Skeletal muscle satellite cell (primary cell): ENCODE results near the gene ZMIZ1.

ENCODE experiments used
- H3K27me3 ChIP-seq: 2 replicates; pipeline ENCODE4 v1.7.0; 2013; ENCODE audit warnings: low read length; ENCODE audit not compliant: control insufficient read depth, insufficient read depth
- H3K36me3 ChIP-seq: 2 replicates; pipeline ENCODE4 v1.7.0; 2013; ENCODE audit warnings: mild to moderate bottlenecking, control low read depth, low read length; ENCODE audit not compliant: insufficient read depth
- H3K4me1 ChIP-seq: 2 replicates; pipeline ENCODE4 v1.7.0; 2013; ENCODE audit warnings: low read length; ENCODE audit not compliant: control insufficient read depth, insufficient read depth
- H3K4me2 ChIP-seq: 2 replicates; pipeline ENCODE4 v1.7.0; 2013; ENCODE audit warnings: mild to moderate bottlenecking, low read length
- H3K4me3 ChIP-seq: 2 replicates; pipeline ENCODE4 v1.7.0; 2013; ENCODE audit warnings: low read length
- H3K9ac ChIP-seq: 2 replicates; pipeline ENCODE4 v1.7.0; 2013; ENCODE audit warnings: mild to moderate bottlenecking, low read depth, low read length, moderate library complexity
- H3K9me3 ChIP-seq: replicated peaks from 2 replicates; pipeline ENCODE4 v1.7.0; 2013; ENCODE audit warnings: mild to moderate bottlenecking, control low read depth, low read length

ZMIZ1 gene

GRCh38 chr10:79071396-79071923 is 2.7 kb downstream of the ZMIZ1 start:
- peaks cover 54% of the 10 kb centered on the region for H3K4me1 ChIP-seq
- peak overlapping the region; percentile 91 for H3K9ac ChIP-seq
- no peaks in the 10 kb centered on the region for H3K27me3 ChIP-seq
- peak overlapping the region; percentile 96 for H3K4me3 ChIP-seq
- peak overlapping the region; percentile 98 for H3K4me2 ChIP-seq
- no peaks in the 10 kb centered on the region for H3K36me3 ChIP-seq
- H3K9me3 ChIP-seq: no peaks in the 10 kb centered on the region

- H3K36me3 ChIP-seq: no peaks in the 10 kb centered on the region
- no peaks in the 10 kb centered on the region for H3K9me3 ChIP-seq
- peak overlapping the region; percentile 91 for H3K9ac ChIP-seq
- H3K4me2 ChIP-seq: peak overlapping the region; percentile 98
- no peaks in the 10 kb centered on the region for H3K27me3 ChIP-seq
- peak overlapping the region; percentile 96 for H3K4me3 ChIP-seq
- peaks cover 53% of the 10 kb centered on the region for H3K4me1 ChIP-seq
Observed at GRCh38 chr10:79072041-79072441, 3.3 kb downstream of the ZMIZ1 start.

GRCh38 chr10:79072994-79073645 is 4.4 kb downstream of the ZMIZ1 start:
- Histone ChIP-seq H3K9ac (no peak overlapping the region), H3K27me3 (no peaks in the 10 kb centered on the region), H3K4me2 (peak overlapping the region; percentile 98), H3K9me3 (no peaks in the 10 kb centered on the region), H3K36me3 (peaks cover 6% of the 10 kb centered on the region), H3K4me1 (peaks cover 57% of the 10 kb centered on the region), H3K4me3 (no peak overlapping the region)

GRCh38 chr10:79073784-79074432 is 5.1 kb downstream of the ZMIZ1 start:
- Histone ChIP-seq H3K4me1 (peaks cover 64% of the 10 kb centered on the region), H3K4me3 (no peak overlapping the region)

GRCh38 chr10:79074732-79075131 is 6.0 kb downstream of the ZMIZ1 start:
- Histone ChIP-seq H3K4me2 (no peak overlapping the region), H3K4me1 (peaks cover 72% of the 10 kb centered on the region), H3K9me3 (no peaks in the 10 kb centered on the region), H3K4me3 (no peak overlapping the region), H3K9ac (no peak overlapping the region), H3K36me3 (peaks cover 7% of the 10 kb centered on the region), H3K27me3 (no peaks in the 10 kb centered on the region)

More at GRCh38 chr10:79073784-79074432, 5.1 kb downstream of the ZMIZ1 start:
- peaks cover 7% of the 10 kb centered on the region for H3K36me3 ChIP-seq
- no peaks in the 10 kb centered on the region for H3K9me3 ChIP-seq
- peak overlapping the region; percentile 98 for H3K4me2 ChIP-seq
- H3K9ac ChIP-seq: no peak overlapping the region
- H3K27me3 ChIP-seq: no peaks in the 10 kb centered on the region

- Histone ChIP-seq H3K4me3 (no peak overlapping the region), H3K9ac (no peak overlapping the region), H3K27me3 (no peaks in the 10 kb centered on the region), H3K36me3 (peaks cover 7% of the 10 kb centered on the region), H3K9me3 (no peaks in the 10 kb centered on the region), H3K4me2 (no peak overlapping the region), H3K4me1 (peaks cover 78% of the 10 kb centered on the region)
Observed at GRCh38 chr10:79075418-79075817, 6.7 kb downstream of the ZMIZ1 start.

GRCh38 chr10:79077488-79078173 is 8.9 kb downstream of the ZMIZ1 start:
- Histone ChIP-seq H3K9ac (no peak overlapping the region), H3K4me3 (no peak overlapping the region), H3K4me2 (no peak overlapping the region), H3K4me1 (peaks cover 86% of the 10 kb centered on the region), H3K27me3 (no peaks in the 10 kb centered on the region), H3K36me3 (peaks cover 7% of the 10 kb centered on the region), H3K9me3 (no peaks in the 10 kb centered on the region)

- Histone ChIP-seq H3K4me1 (peaks cover 86% of the 10 kb centered on the region), H3K9me3 (no peaks in the 10 kb centered on the region), H3K9ac (no peak overlapping the region)
Observed at GRCh38 chr10:79078367-79079053, 9.7 kb downstream of the ZMIZ1 start.

GRCh38 chr10:79079054-79079397 is 10.3 kb downstream of the ZMIZ1 start:
- Histone ChIP-seq H3K9ac (no peak overlapping the region), H3K27me3 (no peaks in the 10 kb centered on the region), H3K4me2 (peak overlapping the region; percentile 62), H3K9me3 (no peaks in the 10 kb centered on the region), H3K4me3 (no peak overlapping the region), H3K4me1 (peaks cover 86% of the 10 kb centered on the region), H3K36me3 (peaks cover 7% of the 10 kb centered on the region)

More at GRCh38 chr10:79078367-79079053, 9.7 kb downstream of the ZMIZ1 start:
- Histone ChIP-seq H3K27me3 (no peaks in the 10 kb centered on the region), H3K36me3 (peaks cover 7% of the 10 kb centered on the region), H3K4me2 (peak overlapping the region; percentile 62), H3K4me3 (no peak overlapping the region)

- Histone ChIP-seq H3K36me3 (peaks cover 7% of the 10 kb centered on the region), H3K27me3 (no peaks in the 10 kb centered on the region), H3K9ac (peak overlapping the region; percentile 21), H3K9me3 (no peaks in the 10 kb centered on the region), H3K4me1 (peaks cover 85% of the 10 kb centered on the region), H3K4me3 (peak overlapping the region; percentile 27), H3K4me2 (peak overlapping the region; percentile 62)
Observed at GRCh38 chr10:79079490-79080355, 11.0 kb downstream of the ZMIZ1 start.
